Calu3 (cell line): ENCODE results near the gene CFP. TPM values are rescaled to one million over a fixed set of nuclear protein-coding genes. Genes with fewer than 3 reads are reported as not detected.

Experiments used
- BruUV-seq: library from RNA; stranded (reverse); fragments of 400-500 nt; replicated peaks from 2 replicates; lab custom pipeline; 2021; lab: Mats Ljungman, UMichigan
- CTCF ChIA-PET: fragments of 300-600 bp; sonication (Branson Sonifier 250); formaldehyde crosslinking; loops from one replicate; lab custom pipeline; 2022; ENCODE audit warnings: antibody characterized with exemption; lab: Charles Lee
- DNase-seq: peaks from one replicate; pipeline ENCODE4 v3.0.0; 2022
- H3K27ac Mint-ChIP-seq: one replicate; pipeline ENCODE4 v1.8.0; 2022; ENCODE audit warnings: mixed read lengths; ENCODE audit not compliant: unreplicated experiment
- H3K27me3 Mint-ChIP-seq: one replicate; pipeline ENCODE4 v1.8.0; 2022; ENCODE audit warnings: mixed read lengths; ENCODE audit not compliant: unreplicated experiment
- H3K36me3 Mint-ChIP-seq: one replicate; pipeline ENCODE4 v1.8.0; 2022; ENCODE audit warnings: mild to moderate bottlenecking, moderate library complexity, mixed read lengths; ENCODE audit not compliant: insufficient read depth, unreplicated experiment
- H3K4me1 Mint-ChIP-seq: one replicate; pipeline ENCODE4 v1.8.0; 2022; ENCODE audit warnings: mild to moderate bottlenecking, low read depth, mixed read lengths; ENCODE audit not compliant: unreplicated experiment
- H3K4me3 Mint-ChIP-seq: one replicate; pipeline ENCODE4 v1.8.0; 2022; ENCODE audit warnings: mild to moderate bottlenecking, low read depth, moderate library complexity, mixed read lengths; ENCODE audit not compliant: unreplicated experiment
- H3K9me3 Mint-ChIP-seq: one replicate; pipeline ENCODE4 v1.8.0; 2022; ENCODE audit warnings: low read depth, mixed read lengths; ENCODE audit not compliant: unreplicated experiment
- CTCF ChIP-seq: fragments of 200-600 bp; IDR thresholded peaks from one replicate; pipeline ENCODE4 v1.8.0; 2022; ENCODE audit warnings: antibody characterized with exemption; ENCODE audit not compliant: unreplicated experiment
- intact Hi-C: fragments of 100-400 bp; cut with micrococcal nuclease; formaldehyde crosslinking; loops from one replicate; pipeline ENCODE4 v1.10.0; 2022; ENCODE audit not compliant: unreplicated experiment
- total RNA-seq: library from RNA; stranded (reverse); gene quantifications from 2 replicates; pipeline ENCODE4 v1.2.3, GENCODE V29; 2022

Gene CFP
- total RNA-seq, 1 experiment from 2014 or later: 1.2 TPM

DNA sequence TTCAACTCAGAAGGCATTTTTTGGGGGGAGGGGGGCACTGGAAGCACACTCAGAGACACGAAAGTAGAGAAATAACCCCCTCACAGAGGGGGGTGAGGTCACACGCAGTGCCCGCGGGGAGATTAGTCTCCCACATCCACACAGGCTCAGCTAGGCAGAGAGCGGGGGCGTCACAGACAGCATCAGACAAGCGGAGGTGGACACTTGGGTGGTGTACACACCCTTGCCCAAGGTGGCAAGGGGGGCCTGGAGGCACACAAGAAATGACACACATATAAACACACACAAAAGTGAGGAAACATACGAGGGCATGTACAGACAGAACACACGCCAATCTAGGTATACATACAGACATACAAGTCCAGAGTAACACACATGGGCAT lies 9.4 kb downstream of the CFP start:
- Mint-ChIP-seq H3K9me3 (no peaks in the 10 kb centered on the region), H3K27me3 (peaks cover 70% of the 10 kb centered on the region), H3K4me3 (peak overlapping the region; percentile 26), H3K27ac (no peak overlapping the region), H3K4me1 (peaks cover 8% of the 10 kb centered on the region), H3K36me3 (peaks cover 19% of the 10 kb centered on the region)
- no peak for TF ChIP-seq CTCF
- CTCF ChIA-PET: no interaction called here
- no TSS peak for BruUV-seq
- intact Hi-C loops: loop anchor here (10.0 kb wide), 1 partner anchor 55 kb away; the partner anchor contains the start of gene ARAF
- no peak for DNase-seq

- TF ChIP-seq CTCF: no peak
- intact Hi-C loops: loop anchor here (10.0 kb wide), 1 partner anchor 55 kb away; the partner anchor contains the start of gene ARAF
- Mint-ChIP-seq H3K4me1 (peaks cover 8% of the 10 kb centered on the region), H3K27me3 (peaks cover 70% of the 10 kb centered on the region), H3K36me3 (peaks cover 19% of the 10 kb centered on the region), H3K27ac (no peak within 1 kb of the TSS), H3K4me3 (peak within 1 kb of the TSS; percentile 26), H3K9me3 (no peaks in the 10 kb centered on the region)
- CTCF ChIA-PET: no interaction called here
- DNase-seq: peak; percentile 77
- BruUV-seq: no TSS peak
Measured at GRCh38 chrX:47619486-47620302, 10.0 kb downstream of the CFP start, which contains the start of gene SYN1. Gene SYN1 (minus strand): TSS chrX:47619857. CDS start chrX:47619728, 129 bp downstream.

DNA sequence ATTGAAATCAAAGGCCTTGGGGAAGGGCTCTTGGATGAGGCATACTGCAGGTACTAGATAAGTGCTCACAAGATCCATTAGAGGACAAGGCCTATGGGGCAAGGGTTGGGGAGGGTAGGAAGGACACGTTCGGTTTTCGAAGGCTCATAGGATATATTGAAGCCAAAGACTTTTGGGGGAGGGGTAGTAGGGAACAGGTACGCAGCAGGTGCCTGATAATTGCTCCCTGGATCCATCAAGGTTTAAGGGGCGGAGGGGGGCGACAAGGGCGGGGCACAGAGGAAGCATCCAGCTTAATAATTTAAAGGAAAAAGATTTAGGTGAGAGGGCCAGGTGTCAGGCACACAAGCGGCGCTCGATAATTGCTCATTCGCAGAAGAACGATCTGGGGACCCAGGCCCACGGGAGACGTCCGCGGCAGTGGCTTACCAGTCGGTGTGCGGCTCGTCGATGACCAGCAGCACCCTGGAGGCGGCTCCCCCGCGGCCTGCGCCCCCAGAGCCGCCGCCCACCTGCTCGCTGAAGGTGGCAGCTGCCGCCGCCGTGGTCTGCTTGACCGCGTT lies 10.7 kb downstream of the CFP start:
- BruUV-seq: no TSS peak
- peaks cover 70% of the 10 kb centered on the region for H3K27me3 Mint-ChIP-seq

DNA sequence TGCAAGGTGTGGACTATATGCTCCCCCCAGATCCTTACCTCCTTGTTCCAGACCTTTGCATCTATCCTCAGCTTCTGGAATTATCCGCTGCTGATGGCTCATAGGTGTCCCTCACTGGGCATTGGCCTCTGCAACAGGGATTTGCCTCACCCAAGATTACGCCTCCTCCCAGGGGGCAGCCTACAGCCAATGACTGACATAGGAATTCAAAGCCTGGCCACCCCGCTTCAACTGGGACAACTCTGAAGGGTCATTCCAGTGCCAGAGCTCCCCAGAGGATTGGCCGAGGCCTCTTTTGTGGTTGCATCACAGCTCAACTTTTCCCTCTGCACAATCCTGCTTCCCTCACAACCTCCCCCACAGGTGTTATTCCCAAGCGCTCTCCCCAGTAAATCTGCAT lies 15.1 kb downstream of the CFP start:
- Mint-ChIP-seq H3K4me3 (no peak overlapping the region), H3K36me3 (peaks cover 9% of the 10 kb centered on the region), H3K27me3 (peaks cover 46% of the 10 kb centered on the region), H3K27ac (no peak overlapping the region), H3K4me1 (no peaks in the 10 kb centered on the region), H3K9me3 (peaks cover 3% of the 10 kb centered on the region)
- no peak for TF ChIP-seq CTCF
- intact Hi-C loops: no loop called here
- CTCF ChIA-PET: no interaction called here
- no peak for DNase-seq
- no TSS peak for BruUV-seq

More for the DNA sequence above, 10.7 kb downstream of the CFP start:
- CTCF ChIA-PET: no interaction called here
- H3K27ac Mint-ChIP-seq: no peak overlapping the region
- H3K36me3 Mint-ChIP-seq: peaks cover 19% of the 10 kb centered on the region
- H3K4me3 Mint-ChIP-seq: no peak overlapping the region
- TF ChIP-seq CTCF: no peak
- no peaks in the 10 kb centered on the region for H3K9me3 Mint-ChIP-seq
- intact Hi-C loops: no loop called here
- peaks cover 8% of the 10 kb centered on the region for H3K4me1 Mint-ChIP-seq
- no peak for DNase-seq
